ENCODE measurements around the gene GPD2. TPM values are rescaled to one million over a fixed set of nuclear protein-coding genes. Genes with fewer than 3 reads are reported as not detected.

The GPD2 gene
- total RNA-seq, 1 experiment from 2014 or later: 32.2 TPM

- CTCF ChIA-PET: no interaction called here
- no peak overlapping the region for H3K4me3 Mint-ChIP-seq
- no peaks in the 10 kb centered on the region for H3K27me3 Mint-ChIP-seq (ENCODE audit: low read depth)
- no peaks in the 10 kb centered on the region for H3K9me3 Mint-ChIP-seq
- POLR2A ChIA-PET: no interaction called here
- ATAC-seq (no peak), DNase-seq (ENCODE audit: low spot score) (no peak)
- TF ChIP-seq ARID4B (CRISPR knock-in tag; IDR thresholded peaks at IDR 0.05; ENCODE audit: borderline replicate concordance): no peak
- no peak for TF ChIP-seq TEAD4 (CRISPR knock-in tag; IDR thresholded peaks at IDR 0.05)
- no peak for TF ChIP-seq CDX4 (CRISPR knock-in tag; IDR thresholded peaks at IDR 0.05; ENCODE audit: borderline replicate concordance)
- no peak for TF ChIP-seq NR2C2 (CRISPR knock-in tag; IDR thresholded peaks at IDR 0.05)
- no peaks in the 10 kb centered on the region for H3K4me1 Mint-ChIP-seq
- peaks cover 2% of the 10 kb centered on the region; the same call in 1 of the 2 replicates for H3K36me3 Mint-ChIP-seq
- H3K27ac Mint-ChIP-seq: no peak overlapping the region
Measured at GRCh38 chr2:156512451-156512850, 76.3 kb downstream of the GPD2 start.

GRCh38 chr2:156513219-156513618 is 77.0 kb downstream of the GPD2 start:
- ATAC-seq (no peak), DNase-seq (ENCODE audit: low spot score) (no peak)
- Mint-ChIP-seq H3K27ac (no peak overlapping the region), H3K9me3 (no peaks in the 10 kb centered on the region), H3K36me3 (peaks cover 2% of the 10 kb centered on the region; the same call in 1 of the 2 replicates), H3K27me3 (ENCODE audit: low read depth) (no peaks in the 10 kb centered on the region), H3K4me3 (no peak overlapping the region), H3K4me1 (no peaks in the 10 kb centered on the region)
- POLR2A ChIA-PET: interaction anchor here (0.5 kb wide), 1 partner anchor 13 kb away, joined by 4 read pairs; no protein-coding TSS in a partner anchor
- CTCF ChIA-PET: interaction anchor here (0.6 kb wide), 1 partner anchor 177 kb away, joined by 3 read pairs; no protein-coding TSS in a partner anchor
- TF ChIP-seq PRRX2 (CRISPR knock-in tag; IDR thresholded peaks at IDR 0.05): no peak
- no peak for TF ChIP-seq ZNF263 (CRISPR knock-in tag; IDR thresholded peaks at IDR 0.05; ENCODE audit: low read depth)
- TF ChIP-seq SMAD3 (CRISPR knock-in tag; IDR thresholded peaks at IDR 0.05; ENCODE audit: borderline replicate concordance): no peak
- no peak for TF ChIP-seq ZNF219 (CRISPR knock-in tag; IDR thresholded peaks at IDR 0.05; ENCODE audit: borderline replicate concordance)
- no peak for TF ChIP-seq CTCF (IDR thresholded peaks at IDR 0.05)
- TF ChIP-seq AR (CRISPR knock-in tag; IDR thresholded peaks at IDR 0.05): no peak
- TF ChIP-seq GTF2I (CRISPR knock-in tag; conservative IDR thresholded peaks at IDR 0.05): no peak
- no peak for TF ChIP-seq NFYB (CRISPR knock-in tag; conservative IDR thresholded peaks at IDR 0.05; ENCODE audit: low read depth)
- TF ChIP-seq ERG (CRISPR knock-in tag; IDR thresholded peaks at IDR 0.05): no peak
- no peak for TF ChIP-seq CREB1 (CRISPR knock-in tag; IDR thresholded peaks at IDR 0.05)
- no peak for TF ChIP-seq ZNF532 (CRISPR knock-in tag; IDR thresholded peaks at IDR 0.05; ENCODE audit: borderline replicate concordance)
- no peak for TF ChIP-seq HMGXB4 (CRISPR knock-in tag; IDR thresholded peaks at IDR 0.05)
- no peak for TF ChIP-seq HMGA2 (CRISPR knock-in tag; IDR thresholded peaks at IDR 0.05)
